ENCODE results near the gene ICOSLG.
"Not testable (repeated sequence)": the region's sequence is repeated elsewhere in the genome, so short reads cannot be mapped to it uniquely, and the experiment has no call there.

Gene ICOSLG, protein sequence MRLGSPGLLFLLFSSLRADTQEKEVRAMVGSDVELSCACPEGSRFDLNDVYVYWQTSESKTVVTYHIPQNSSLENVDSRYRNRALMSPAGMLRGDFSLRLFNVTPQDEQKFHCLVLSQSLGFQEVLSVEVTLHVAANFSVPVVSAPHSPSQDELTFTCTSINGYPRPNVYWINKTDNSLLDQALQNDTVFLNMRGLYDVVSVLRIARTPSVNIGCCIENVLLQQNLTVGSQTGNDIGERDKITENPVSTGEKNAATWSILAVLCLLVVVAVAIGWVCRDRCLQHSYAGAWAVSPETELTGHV

DNA sequence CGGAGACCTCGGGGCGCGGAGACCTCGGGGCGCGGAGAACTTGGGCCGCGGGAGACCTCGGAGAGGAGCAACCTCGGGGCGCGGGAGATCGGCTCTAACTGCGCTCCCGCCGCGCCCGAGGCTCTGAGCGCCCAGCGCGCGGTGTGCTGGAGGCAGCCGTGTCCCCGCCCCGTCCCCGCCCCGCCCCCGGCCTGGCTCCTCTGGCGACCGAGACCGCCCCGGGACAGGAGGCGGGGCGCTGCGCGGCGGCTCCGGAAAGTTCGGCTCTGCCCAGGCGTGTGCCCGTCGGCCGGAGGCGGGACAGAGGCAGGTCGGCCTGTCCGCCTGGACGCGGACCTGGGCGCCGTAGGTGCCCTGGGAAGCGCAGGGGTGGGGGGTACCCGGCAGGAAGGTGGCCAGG lies at the start of gene ICOSLG:
Gene ICOSLG (minus strand): TSS at position 102 of the 400 bp plus-strand sequence. CDS start 126 bp downstream, outside the sequence.
- not testable (repeated sequence) for DNase-seq

DNA sequence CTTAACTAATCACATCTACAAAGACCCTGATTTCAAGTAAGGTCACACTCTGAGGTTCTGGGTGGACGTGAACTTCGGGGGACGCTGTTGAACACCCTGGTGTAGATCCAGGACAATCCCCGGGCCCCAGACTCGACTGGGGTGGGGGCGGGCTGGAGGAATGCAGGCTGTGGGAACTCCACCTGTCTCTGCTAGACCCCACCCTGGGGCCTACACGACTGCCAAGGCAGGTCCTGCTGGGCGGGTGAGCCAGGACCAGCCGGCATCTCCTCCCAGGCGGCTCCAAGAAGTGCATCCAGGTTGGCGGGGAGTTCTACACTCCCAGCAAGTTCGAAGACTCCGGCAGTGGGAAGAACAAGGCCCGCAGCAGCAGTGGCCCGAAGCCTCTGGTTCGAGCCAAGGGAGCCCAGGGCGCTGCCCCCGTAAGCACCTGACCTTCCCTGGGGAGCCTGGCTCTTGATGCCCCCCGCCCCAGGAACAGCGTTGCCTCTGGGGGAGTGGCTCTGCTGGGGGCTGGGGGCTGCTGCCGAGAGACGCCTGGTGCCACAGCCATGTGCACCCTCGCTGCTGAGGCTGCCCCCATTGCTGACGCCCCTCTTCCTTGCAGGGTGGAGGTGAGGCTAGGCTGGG lies 48.8 kb upstream of the ICOSLG start:
- DNase-seq: no peak

DNA sequence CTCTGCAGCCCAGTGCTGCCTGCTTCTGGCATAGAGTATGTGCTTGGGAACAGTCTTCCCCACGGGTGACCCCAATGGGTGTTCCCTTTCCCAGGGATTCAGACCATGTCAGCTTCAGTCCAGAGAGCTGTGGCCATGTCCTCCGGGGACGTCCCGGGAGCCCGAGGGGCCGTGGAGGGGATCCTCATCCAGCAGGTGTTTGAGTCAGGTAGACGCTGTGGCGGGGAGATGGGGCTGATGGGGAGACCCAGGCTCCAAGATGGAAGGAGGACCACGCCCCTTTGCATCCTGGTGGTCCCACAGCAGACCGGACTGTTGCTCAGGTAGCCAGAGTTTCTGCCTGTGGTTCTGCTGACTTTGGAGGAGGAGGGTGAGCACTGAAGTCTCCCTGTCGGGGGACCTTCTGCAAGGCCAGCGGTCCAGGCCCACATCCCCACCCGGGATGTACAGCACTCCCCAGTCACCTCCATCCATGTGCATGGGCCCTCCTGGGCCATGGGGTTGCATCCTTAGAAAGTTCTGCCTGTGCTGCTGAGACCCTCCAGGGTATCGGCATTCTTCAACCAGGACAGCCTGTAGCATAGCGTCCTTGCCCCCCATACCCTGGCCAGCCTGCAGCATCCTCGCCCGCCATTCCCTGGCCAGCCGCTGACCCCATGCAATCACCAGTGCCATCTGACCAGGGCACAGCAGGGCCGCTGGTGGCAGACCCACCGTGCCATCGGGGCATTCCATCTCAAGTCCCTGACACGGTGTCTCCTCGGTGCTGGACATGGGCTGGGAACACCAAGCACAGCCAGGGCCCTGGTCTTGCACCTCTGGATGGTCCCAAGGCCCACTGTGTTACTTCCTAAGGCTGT lies 47.7 kb upstream of the ICOSLG start:
- no peak for DNase-seq

DNA sequence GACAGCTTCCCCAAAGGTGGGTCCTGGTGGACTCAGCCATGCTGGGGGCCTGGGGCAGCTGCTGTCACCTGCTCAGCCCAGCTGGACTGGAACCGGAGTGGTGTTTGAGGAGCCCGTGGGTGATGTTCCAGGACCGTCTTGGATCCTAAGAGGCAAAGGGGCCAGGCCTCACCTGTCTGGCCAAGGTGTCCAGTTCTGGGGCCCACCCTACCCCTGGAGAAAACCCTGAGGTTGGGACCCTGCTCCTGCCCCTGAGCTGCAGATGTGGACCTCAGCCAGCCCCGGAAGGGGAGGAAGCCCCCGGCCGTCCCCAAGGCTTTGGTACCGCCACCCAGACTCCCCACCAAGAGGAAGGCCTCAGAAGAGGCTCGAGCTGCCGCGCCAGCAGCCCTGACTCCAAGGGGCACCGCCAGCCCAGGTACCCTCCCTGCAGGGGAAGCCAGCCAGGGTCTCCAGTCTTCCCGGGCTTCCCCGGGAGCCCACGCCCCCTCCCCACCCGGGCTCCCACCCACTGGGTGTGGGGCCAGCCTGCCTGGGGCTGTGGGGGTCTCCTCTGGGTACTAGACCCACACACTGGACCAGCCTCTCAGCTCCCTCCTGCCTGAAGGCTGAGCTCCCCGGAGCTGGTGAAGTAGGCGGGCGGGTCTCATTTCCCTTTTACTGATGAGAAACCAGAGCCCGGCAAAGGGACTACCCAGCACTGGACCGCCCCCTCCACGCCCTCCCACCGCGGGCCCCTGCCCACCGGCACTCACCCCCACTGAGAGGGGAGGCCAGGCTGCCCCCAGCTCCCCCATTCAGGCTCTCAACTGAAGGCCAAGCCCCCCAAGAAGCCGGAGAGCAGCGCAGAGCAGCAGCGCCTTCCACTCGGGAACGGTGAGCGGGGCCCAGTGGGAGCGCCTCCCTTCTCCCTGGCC lies 46.2 kb upstream of the ICOSLG start:
- DNase-seq: no peak

DNA sequence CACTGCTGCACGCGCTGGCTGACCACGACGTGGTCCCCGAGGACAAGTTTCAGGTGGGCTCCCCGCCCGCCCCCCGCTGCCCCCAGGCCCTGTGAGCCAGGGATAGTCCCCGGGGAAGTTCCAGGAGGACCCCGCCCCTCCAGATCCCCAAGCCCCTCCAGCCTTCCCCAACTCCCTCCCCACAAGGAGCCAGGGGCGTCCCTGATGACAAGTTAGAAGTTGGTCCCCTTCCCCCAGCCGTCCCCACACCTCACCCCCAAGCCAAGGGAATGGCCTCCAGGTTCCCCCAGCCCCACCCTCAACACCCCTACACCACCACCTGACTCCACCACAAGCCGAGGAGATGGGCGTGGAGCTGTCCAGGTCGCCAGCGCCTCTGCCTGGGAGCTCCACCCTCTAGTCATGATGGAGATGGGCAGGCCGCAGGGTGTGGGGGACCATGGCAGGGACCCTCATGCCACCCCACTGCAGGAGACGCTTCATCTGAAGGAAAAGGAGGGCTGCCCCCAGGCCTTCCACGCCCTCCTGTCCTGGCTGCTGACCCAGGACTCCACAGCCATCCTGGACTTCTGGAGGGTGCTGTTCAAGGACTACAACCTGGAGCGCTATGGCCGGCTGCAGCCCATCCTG lies 45.5 kb upstream of the ICOSLG start:
- DNase-seq: no peak

DNA sequence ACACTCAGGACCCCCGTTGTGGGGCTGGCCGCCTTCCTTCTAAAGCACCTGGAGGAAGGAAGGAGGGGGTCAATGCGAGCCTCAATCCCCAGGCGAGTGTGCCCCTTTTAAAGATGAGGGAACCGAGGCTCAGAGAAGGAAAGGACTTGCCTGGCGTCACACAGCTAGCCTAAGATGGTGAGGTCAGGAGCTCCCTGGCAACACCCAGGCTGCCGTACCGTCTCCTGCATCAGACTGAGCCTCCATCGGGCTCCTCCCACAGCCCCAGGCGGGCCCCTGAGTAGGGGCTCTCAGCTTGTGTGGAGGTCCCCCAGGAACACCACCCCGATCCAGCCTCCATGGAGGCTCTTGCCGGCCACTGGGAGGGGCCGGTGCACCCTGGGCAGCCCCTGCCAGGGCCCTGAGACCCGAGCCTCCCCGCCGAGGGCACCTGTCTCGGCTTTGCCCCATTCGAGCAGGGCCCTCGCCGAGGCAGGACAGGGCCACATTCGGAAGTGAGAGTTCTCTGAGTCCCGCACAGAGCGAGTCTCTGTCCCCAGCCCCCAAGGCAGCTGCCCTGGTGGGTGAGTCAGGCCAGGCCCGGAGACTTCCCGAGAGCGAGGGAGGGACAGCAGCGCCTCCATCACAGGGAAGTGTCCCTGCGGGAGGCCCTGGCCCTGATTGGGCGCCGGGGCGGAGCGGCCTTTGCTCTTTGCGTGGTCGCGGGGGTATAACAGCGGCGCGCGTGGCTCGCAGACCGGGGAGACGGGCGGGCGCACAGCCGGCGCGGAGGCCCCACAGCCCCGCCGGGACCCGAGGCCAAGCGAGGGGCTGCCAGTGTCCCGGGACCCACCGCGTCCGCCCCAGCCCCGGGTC lies 44.6 kb upstream of the ICOSLG start, which contains the start of gene AIRE:
Gene AIRE (plus strand): TSS at position 739 of the 855 bp plus-strand sequence. CDS start 131 bp downstream, outside the sequence.
- DNase-seq: no peak

DNA sequence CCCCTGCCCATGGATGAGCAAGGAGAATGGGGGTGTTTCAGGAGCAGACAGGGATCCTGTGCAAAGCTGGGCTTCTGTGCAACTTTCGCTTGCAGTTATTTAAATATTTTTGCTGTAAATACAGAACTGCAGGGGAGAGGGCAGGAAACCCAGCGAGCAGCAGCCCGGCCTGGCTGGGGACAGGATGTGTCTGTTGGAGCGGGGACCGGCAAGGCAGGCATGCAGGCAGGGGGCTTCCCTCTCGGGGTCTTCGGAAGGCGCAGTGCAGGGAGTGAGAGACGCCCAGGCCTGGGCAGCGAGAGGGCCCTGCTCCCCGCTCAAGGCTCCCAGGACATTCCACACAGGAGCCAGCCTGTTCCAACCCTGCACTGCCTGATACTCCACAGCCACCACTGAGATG lies 43.2 kb upstream of the ICOSLG start:
- DNase-seq: no peak

DNA sequence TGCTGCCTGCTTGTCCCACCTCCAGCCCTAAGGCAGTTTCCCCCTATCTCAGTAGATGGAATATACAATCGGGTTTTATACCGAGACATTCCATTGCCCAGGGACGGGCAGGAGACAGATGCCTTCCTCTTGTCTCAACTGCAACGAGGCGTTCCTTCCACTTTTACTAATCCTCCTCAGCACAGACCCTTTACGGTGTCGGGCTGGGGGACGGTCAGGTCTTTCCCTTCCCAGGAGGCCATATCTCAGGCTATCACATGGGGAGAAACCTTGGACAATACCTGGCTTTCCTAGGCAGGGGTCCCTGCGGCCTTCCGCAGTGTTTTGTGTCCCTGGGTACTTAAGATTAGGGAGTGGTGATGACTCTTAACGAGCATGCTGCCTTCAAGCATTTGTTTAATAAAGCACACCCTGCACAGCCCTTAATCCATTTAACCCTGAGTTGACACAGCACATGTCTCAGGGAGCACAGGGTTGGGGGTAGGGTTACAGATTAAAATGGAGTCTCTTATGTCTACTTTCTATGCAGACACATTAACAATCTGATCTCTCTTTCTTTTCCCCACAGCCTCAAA lies 42.6 kb upstream of the ICOSLG start:
- not testable (repeated sequence) for DNase-seq

DNA sequence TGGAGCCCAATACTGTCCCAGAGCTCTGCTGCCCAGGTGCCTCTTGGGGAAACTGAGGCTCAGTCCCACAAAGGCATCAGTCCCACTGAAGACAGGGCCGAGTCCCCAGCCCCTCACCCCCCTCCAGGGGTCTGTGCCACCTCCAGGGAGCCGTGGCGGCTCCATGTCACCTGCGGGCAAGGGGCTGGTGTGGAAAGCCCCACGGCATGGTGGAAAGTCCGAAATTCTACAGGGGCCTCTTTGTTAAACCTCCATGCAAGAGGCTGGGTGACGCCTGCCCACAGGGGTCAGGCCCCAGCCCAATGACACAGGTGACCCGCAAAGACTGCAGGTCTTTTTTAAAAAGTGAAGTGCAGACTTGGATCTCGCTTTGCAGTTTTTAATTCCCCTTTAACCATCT lies 41.6 kb upstream of the ICOSLG start:
- no peak for DNase-seq

DNA sequence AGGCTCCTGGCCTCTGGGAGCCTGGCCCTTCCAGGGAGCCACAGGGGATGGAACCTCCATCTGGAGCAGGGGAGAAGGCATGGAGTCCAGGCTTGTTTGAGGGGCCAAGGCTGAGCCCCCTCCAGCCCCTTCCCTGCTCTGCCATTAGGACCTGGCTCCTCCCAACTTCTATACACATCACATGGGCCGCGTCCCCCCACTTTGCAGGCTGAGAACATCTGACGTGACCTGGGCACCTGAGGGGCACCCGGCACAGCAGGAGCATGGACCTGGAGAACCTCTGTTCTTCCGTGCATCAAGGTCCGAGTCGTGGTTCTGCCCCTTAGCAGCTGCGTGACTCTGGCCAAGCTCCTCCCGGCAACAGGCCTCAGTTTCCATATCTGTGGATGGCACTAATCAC lies 41.1 kb upstream of the ICOSLG start:
- no peak for DNase-seq

DNA sequence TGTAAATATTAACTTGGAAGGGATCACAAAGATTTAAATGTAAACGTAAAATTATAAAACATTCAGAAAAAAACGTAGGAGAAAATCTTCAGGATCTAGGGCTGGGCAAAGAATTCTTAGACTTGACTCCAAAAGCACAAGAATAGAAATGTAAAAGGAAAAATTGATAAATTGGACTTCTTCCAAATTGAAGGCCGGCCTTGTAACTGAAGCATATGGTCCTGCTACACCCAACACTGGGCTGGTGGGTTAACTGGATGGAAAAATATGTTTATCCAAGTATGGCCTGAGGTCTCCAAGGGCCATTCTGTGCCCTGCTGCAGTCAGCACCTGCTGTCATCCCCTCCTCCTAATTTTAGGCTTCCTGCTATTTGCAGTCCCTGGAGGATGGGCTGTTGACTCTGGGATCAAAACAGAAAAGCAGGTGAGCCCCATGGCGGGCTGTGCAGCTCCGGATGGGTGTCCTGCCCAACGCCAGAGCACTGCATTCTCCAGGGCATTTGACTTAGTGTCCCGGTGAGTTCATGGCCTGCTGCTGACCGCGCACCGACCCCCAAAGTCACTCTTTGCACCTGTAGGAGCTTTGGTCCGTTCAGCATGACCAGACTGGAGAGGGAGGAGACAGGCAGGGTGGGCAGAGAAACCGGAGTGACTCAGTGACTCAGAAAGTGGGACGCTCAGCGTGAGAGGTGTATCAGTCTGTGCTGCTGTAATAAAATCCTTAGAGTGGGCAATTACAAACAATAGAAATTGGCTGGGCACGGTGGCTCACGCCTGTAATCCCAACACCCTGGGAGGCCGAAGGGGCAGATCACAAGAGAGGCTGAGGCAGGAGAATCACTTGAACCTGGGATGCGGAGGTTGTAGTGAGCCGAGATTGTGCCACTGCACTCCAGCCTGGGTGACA lies 38.9 kb upstream of the ICOSLG start:
- DNase-seq: peak; percentile 54

DNA sequence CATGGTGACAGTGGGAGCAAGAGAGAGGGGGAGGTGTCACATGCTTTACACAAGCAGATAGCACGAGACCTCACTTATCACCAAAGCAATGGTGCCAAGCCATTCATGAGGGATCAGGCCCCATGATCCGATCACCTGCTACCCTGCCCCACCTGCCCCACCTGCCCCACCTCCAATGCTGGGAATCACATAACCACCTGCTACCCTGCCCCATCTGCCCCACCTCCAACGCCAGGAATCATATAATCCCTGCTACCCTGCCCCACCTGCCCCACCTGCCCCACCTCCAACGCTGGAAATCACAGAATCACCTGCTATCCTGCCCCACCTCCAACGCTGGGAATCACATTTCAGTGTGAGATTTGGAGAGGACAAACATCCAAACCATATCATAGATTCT lies 34.3 kb upstream of the ICOSLG start:
- peak; percentile 37 for DNase-seq

DNA sequence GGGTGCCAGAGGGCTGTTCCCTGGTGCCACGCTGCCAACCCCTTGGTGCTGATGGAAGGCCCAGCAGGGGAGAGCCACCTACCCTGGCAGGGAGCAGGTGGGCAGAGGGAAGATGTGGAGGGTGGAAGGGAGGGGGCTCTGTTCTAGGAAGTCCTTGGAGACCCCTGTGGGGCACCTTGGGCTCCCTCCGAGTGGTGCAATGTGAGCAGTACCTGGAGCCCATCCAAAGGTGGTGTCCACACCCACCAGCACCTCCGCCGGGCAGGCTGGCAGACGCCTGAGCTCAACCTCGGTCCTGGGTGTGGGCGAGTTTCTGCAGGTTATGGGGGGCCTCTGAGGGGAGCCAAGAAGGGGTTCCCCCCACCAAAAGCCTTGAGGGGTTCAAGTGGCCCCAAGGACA lies 32.3 kb upstream of the ICOSLG start:
- no peak for DNase-seq

DNA sequence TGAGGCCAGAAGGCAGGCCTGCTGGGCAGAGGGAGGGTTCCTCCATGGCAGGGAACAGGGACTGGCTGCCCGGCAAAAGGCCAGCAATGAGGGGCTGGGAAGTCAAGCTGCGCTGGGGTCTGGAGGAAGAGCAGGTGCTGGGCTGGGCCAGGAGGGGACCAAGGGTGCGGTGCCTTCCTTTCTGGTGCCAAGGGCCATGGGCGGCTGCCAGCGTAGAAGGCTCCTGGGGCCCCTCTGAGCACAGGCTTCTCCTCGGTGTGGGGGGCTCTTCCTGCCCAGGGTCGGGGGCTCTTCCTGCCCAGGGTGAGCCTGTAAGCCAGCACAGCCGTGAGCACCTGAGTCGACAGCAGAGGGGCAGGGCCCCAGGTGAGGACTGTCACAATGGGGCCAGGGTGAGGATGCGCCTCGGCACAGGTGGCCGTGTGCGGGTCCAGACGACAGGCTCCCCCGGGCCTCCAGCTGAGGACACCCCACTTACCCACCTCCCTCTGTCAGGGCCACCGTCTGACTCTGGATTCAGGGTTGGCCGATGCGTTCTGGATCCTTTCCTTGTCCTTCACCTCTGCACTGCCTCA lies 31.6 kb upstream of the ICOSLG start:
- DNase-seq: no peak

DNA sequence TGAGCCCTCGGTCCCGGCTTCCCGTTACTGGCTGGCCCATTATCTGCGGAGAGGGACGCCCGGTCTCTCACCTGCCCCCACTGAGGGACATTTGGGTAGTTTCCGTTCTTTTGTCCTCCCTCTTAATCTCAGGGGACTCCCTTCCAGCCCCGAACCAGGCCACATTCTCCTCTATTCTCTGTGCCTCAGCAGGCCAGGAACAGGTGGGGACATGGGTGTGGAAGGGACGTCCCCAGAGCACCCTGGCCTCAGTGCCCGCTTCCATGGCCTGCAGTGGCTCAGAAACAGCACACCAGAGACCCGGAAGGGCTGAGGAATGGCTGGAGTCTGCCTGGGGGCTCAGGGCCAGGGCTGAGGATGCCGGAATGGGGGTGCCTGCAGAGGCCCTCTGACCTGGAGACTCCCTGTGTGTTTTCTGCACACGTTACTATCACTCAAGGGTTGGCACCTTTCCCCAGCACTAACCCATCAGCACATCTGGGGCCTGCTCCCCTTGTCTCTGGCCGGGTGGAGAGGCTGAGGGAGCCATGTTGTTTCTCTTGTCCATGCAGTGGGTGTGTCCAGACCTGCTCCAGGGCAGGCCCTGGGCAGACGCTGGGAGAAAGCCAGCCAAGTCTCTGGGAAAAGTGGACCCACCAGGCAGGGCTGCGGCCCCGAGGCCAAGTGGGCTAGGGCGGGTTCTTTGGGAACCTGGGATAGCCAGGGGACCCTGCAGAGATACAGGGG lies 31.0 kb upstream of the ICOSLG start:
- DNase-seq: no peak

DNA sequence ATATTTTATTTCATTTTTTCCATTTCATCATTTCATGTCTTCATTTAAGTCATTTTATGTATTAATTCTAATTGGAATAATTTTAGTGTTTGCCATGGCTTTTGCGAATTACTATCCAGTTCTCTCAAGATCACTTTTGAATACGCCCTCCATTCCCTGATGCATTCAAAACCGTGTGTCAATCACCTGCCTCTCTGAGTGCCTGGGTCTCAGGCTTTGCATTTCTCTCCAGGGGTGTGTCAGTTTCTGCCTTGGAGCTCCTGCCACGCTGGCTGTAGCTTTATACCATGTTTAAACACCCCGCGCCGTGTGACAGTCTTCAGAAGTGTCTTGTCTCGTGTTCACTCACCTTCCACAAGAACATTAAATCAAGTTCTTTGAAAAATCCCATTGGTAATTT lies 28.3 kb upstream of the ICOSLG start:
- no peak for DNase-seq

DNA sequence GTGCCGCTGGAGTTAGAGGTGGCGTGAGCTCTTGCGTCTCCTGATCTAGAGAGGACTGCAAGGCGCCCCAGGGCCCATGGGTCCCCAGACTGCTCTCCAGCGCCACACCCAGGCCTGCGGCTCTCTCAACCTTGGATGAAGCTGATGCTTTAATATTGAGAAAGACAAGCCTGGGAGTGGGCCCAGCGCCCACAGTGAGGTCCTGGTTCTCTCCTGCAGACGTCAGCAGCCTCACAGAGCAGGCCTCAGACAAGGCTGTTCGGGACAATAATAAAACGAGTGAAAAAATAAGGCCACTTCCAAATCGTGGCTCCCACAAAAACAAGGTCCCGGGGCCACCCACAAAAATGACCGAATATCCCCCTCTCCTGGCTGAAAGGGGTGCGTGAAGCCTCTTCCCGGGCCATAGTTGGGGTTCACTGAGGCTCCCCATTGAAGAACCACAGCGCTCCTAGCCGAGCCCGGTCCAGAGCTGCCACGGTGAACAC lies 27.0 kb upstream of the ICOSLG start:
- no peak for DNase-seq

DNA sequence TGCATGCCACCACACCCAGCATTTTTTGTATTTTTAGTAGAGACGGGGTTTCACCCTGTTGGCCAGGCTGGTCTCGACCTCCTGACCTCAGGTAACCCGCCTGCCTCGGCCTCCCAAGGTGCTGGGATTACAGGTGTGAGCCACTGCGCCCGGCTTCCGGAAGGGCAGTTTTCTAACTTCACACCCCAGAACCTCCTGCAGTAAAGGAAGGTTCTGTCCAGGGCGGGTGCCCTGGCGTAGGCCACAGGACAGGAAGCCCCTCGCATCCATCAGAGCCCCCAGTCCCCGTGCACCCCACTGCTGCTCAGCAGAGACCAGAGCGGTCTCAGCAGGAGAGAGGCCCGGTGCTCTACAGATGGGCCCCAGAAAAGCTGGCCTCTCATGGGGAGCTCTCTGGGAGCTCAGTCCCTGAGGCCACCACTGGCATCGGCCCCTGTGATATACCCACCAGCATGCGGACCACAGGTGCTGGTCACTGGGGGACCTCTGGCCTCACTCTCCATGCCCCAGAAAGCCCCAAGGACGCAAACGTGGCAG lies 25.1 kb upstream of the ICOSLG start:
- DNase-seq: no peak
